Measurements from ENCODE around the gene SLC34A3.

SLC34A3 gene

GRCh38 chr9:137269231-137269772 lies 38.6 kb downstream of the SLC34A3 start:
- H3K4me3 ChIP-seq (replicated peaks; ENCODE audit: low read depth, low read length): no peak overlapping the region
- DNase-seq (ENCODE audit: extremely low read depth, low read depth): peak; percentile 52
- TF ChIP-seq CTCF (IDR thresholded peaks at IDR 0.05; ENCODE audit: low read depth, low read length, missing control alignments): no peak

- no peak for TF ChIP-seq CTCF (IDR thresholded peaks at IDR 0.05; ENCODE audit: low read depth, low read length, missing control alignments)
- no peak overlapping the region for H3K4me3 ChIP-seq (replicated peaks; ENCODE audit: low read depth, low read length)
- no peak for DNase-seq (ENCODE audit: extremely low read depth, low read depth)
These were observed 40.4 kb downstream of the SLC34A3 start for GRCh38 chr9:137270929-137271695.

GRCh38 chr9:137271696-137272076 lies 41.0 kb downstream of the SLC34A3 start:
- H3K4me3 ChIP-seq (replicated peaks; ENCODE audit: low read depth, low read length): no peak overlapping the region
- no peak for TF ChIP-seq CTCF (IDR thresholded peaks at IDR 0.05; ENCODE audit: low read depth, low read length, missing control alignments)
- no peak for DNase-seq (ENCODE audit: extremely low read depth, low read depth)

DNA sequence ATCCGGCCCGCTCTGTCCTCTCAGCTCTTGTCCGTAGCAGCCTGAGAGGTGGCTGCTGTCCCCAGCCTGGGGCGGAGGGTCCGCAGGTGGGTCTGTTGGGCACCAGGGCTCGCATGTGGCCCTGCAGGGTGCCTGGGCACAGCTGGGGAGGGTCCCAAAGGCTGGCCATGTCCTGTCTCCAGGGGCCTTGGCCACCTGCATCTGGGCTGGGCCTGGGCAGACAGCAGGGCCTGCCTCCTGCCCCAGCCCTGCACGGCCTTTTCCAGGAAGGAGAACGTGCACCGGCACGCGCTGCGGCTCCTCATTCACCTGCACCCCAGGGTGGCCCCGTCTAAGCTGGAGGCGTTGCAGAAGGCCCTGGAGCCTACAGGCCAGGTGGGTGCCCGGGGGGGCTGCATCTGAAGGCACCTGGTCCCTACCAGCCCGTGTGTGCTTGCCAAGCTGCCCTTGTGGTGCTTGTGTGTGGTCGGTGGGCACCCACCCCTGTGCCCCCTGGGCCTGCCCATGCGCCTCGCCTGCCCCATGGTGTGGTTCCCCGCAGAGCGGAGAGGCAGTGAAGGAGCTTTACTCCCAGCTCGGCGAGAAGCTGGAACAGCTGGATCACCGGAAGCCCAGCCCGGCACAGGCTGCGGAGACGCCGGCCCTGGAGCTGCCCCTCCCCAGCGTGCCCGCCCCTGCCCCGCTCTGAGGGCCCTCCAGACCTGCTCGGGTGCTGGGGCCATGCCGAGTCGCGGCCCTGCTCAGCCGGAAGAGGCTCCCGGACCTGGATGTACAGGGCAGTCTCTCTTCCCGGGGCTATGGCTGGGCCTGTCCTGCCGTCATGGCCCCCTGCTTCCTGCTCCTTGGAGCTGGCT lies 41.8 kb downstream of the SLC34A3 start:
- TF ChIP-seq CTCF (IDR thresholded peaks at IDR 0.05; ENCODE audit: low read depth, low read length, missing control alignments): no peak
- no peak for DNase-seq (ENCODE audit: extremely low read depth, low read depth)
- no peak overlapping the region for H3K4me3 ChIP-seq (replicated peaks; ENCODE audit: low read depth, low read length)

GRCh38 chr9:137273095-137273490 lies 42.4 kb downstream of the SLC34A3 start:
- no peak for DNase-seq (ENCODE audit: extremely low read depth, low read depth)
- H3K4me3 ChIP-seq (replicated peaks; ENCODE audit: low read depth, low read length): no peak overlapping the region
- no peak for TF ChIP-seq CTCF (IDR thresholded peaks at IDR 0.05; ENCODE audit: low read depth, low read length, missing control alignments)

GRCh38 chr9:137273611-137274320 lies 43.1 kb downstream of the SLC34A3 start:
- no peak for DNase-seq (ENCODE audit: extremely low read depth, low read depth)
- H3K4me3 ChIP-seq (replicated peaks; ENCODE audit: low read depth, low read length): no peak overlapping the region
- TF ChIP-seq CTCF (IDR thresholded peaks at IDR 0.05; ENCODE audit: low read depth, low read length, missing control alignments): no peak
